HPDE6-E6E7 (cell line): ENCODE results near the gene RAET1G.

Source experiments
- DNase-seq: peaks from one replicate; pipeline ENCODE4 v3.0.0; 2011; ENCODE audit warnings: missing footprints; ENCODE audit errors: extremely low spot score

RAET1G gene

GRCh38 chr6:149867876-149868640 lies 54.9 kb downstream of the RAET1G start:
- DNase-seq: no peak
